ENCODE data around the gene SFTPA2.
"Not testable (repeated sequence)": the region's sequence is repeated elsewhere in the genome, so short reads cannot be mapped to it uniquely, and the experiment has no call there.

- not testable (repeated sequence) for TF ChIP-seq YY1 (tag by site-specific recombination; IDR thresholded peaks at IDR 0.05); ZNF747 (tag by site-specific recombination; IDR thresholded peaks at IDR 0.05); SALL2 (tag by site-specific recombination; IDR thresholded peaks at IDR 0.05; ENCODE audit: borderline replicate concordance); ZBTB17 (tag by site-specific recombination; IDR thresholded peaks at IDR 0.05); GLIS1 (tag by site-specific recombination; IDR thresholded peaks at IDR 0.05); ZNF639 (tag by site-specific recombination; IDR thresholded peaks at IDR 0.05)
- TF ChIP-seq, protein P1, sequence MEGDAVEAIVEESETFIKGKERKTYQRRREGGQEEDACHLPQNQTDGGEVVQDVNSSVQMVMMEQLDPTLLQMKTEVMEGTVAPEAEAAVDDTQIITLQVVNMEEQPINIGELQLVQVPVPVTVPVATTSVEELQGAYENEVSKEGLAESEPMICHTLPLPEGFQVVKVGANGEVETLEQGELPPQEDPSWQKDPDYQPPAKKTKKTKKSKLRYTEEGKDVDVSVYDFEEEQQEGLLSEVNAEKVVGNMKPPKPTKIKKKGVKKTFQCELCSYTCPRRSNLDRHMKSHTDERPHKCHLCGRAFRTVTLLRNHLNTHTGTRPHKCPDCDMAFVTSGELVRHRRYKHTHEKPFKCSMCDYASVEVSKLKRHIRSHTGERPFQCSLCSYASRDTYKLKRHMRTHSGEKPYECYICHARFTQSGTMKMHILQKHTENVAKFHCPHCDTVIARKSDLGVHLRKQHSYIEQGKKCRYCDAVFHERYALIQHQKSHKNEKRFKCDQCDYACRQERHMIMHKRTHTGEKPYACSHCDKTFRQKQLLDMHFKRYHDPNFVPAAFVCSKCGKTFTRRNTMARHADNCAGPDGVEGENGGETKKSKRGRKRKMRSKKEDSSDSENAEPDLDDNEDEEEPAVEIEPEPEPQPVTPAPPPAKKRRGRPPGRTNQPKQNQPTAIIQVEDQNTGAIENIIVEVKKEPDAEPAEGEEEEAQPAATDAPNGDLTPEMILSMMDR (tag by site-specific recombination; IDR thresholded peaks at IDR 0.05): not testable (repeated sequence)
- TF ChIP-seq, protein P2, sequence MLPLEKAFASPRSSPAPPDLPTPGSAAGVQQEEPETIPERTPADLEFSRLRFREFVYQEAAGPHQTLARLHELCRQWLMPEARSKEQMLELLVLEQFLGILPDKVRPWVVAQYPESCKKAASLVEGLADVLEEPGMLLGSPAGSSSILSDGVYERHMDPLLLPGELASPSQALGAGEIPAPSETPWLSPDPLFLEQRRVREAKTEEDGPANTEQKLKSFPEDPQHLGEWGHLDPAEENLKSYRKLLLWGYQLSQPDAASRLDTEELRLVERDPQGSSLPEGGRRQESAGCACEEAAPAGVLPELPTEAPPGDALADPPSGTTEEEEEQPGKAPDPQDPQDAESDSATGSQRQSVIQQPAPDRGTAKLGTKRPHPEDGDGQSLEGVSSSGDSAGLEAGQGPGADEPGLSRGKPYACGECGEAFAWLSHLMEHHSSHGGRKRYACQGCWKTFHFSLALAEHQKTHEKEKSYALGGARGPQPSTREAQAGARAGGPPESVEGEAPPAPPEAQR (tag by site-specific recombination; IDR thresholded peaks at IDR 0.05): not testable (repeated sequence)
Observed at GRCh38 chr10:79556961-79557360, 3.2 kb downstream of the SFTPA2 start.
